ENCODE results near the gene TMEM120A.
"Not testable (repeated sequence)": the region's sequence is repeated elsewhere in the genome, so short reads cannot be mapped to it uniquely, and the experiment has no call there.

TMEM120A gene

GRCh38 chr7:76011442-76011861 lies 17.1 kb upstream of the TMEM120A start:
- H3K9me2 ChIP-seq (ENCODE audit: low read depth, low read length) = no peaks in the 10 kb centered on the region
- H3F3A ChIP-seq (ENCODE audit: insufficient read depth, low read length) = no peaks in the 10 kb centered on the region
- H3K27ac ChIP-seq (ENCODE audit: low read depth, low read length, poor library complexity, severe bottlenecking) = no peak overlapping the region
- peaks cover 14% of the 10 kb centered on the region for H3K36me3 ChIP-seq (ENCODE audit: insufficient read depth, low read length)
- H3K79me2 ChIP-seq (ENCODE audit: insufficient read depth, low read length) = no peaks in the 10 kb centered on the region
- H3K9ac ChIP-seq (ENCODE audit: low read length) = no peak overlapping the region
- TF ChIP-seq CTCF (IDR thresholded peaks at IDR 0.05; ENCODE audit: low read length) (no peak), EZH2 (IDR thresholded peaks at IDR 0.05; ENCODE audit: borderline replicate concordance, low read length) (no peak)
- H3K4me1 ChIP-seq (ENCODE audit: insufficient read depth, low read length, severe bottlenecking) = no peaks in the 10 kb centered on the region
- no peaks in the 10 kb centered on the region for H3K27me3 ChIP-seq (ENCODE audit: insufficient read depth, low read length)
- no peak overlapping the region for H3K4me2 ChIP-seq (ENCODE audit: low read length)
- no peak overlapping the region for H3K4me3 ChIP-seq (ENCODE audit: low read depth, low read length, poor library complexity, severe bottlenecking)
- no peaks in the 10 kb centered on the region for H3K9me3 ChIP-seq (ENCODE audit: low read length)
- no peak overlapping the region for H2AFZ ChIP-seq (ENCODE audit: low read length)
- H4K20me1 ChIP-seq (ENCODE audit: insufficient read depth, low read length) = no peaks in the 10 kb centered on the region

GRCh38 chr7:76009672-76010600 lies 15.5 kb upstream of the TMEM120A start:
- Histone ChIP-seq H2AFZ (ENCODE audit: low read length) (no peak overlapping the region), H3F3A (ENCODE audit: insufficient read depth, low read length) (no peaks in the 10 kb centered on the region), H3K4me1 (ENCODE audit: insufficient read depth, low read length, severe bottlenecking) (no peaks in the 10 kb centered on the region), H3K4me2 (ENCODE audit: low read length) (no peak overlapping the region), H4K20me1 (ENCODE audit: insufficient read depth, low read length) (no peaks in the 10 kb centered on the region), H3K36me3 (ENCODE audit: insufficient read depth, low read length) (peaks cover 16% of the 10 kb centered on the region; the same call in 1 of the 2 replicates), H3K4me3 (ENCODE audit: low read depth, low read length, poor library complexity, severe bottlenecking) (no peak overlapping the region), H3K9ac (ENCODE audit: low read length) (no peak overlapping the region), H3K27ac (ENCODE audit: low read depth, low read length, poor library complexity, severe bottlenecking) (no peak overlapping the region), H3K9me3 (ENCODE audit: low read length) (no peaks in the 10 kb centered on the region), H3K27me3 (ENCODE audit: insufficient read depth, low read length) (no peaks in the 10 kb centered on the region), H3K79me2 (ENCODE audit: insufficient read depth, low read length) (no peaks in the 10 kb centered on the region), H3K9me2 (ENCODE audit: low read depth, low read length) (no peaks in the 10 kb centered on the region)
- TF ChIP-seq CTCF (IDR thresholded peaks at IDR 0.05; ENCODE audit: low read length) = no peak
- TF ChIP-seq EZH2 (IDR thresholded peaks at IDR 0.05; ENCODE audit: borderline replicate concordance, low read length) = no peak

DNA sequence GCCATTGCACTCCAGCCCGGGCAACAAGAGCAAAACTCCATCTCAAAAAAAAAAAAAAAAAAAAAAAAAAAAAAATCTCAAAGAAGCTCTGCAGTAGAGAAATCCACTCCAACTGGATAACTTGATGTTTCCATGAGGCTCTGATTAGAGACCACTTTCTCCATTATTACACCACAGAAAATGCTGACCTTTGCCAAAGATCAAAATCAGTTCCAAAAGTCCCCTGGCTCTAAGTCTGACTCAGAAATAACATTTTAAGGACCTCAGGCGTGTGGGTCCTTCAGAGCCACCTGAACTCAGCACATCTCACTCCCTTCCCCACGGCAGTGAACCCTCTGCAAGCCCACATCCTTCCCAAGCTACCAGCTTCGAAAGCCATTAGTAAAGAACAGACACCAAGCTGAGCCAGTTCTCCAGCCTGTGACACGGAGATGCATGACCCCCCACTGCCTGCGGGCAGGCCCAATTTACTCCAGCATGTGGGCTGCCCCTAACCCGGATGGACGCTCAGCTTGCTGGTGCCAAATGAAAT lies 13.8 kb upstream of the TMEM120A start:
- H3K36me3 ChIP-seq (ENCODE audit: insufficient read depth, low read length) = peaks cover 20% of the 10 kb centered on the region
- H3K4me3 ChIP-seq (ENCODE audit: low read depth, low read length, poor library complexity, severe bottlenecking) = no peak overlapping the region
- TF ChIP-seq EZH2 (IDR thresholded peaks at IDR 0.05; ENCODE audit: borderline replicate concordance, low read length) (no peak), CTCF (IDR thresholded peaks at IDR 0.05; ENCODE audit: low read length) (no peak)

DNA sequence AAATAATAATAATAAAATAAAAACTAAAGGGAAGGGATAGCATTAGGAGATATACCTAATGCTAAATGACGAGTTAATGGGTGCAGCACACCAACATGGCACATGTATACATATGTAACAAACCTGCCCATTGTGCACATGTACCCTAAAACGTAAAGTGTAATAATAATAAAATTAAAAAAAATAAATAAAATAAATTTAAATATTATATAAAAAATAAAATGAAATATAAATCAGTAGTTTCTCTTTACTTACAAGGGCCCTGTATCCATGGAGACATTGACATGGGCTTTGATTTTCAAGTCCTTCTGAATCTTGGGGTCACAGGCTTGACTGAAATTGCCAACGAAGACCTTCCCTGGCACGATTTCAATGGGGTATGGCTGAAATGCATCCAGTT lies 10.6 kb upstream of the TMEM120A start:
- not testable (repeated sequence) for H3K9me3 ChIP-seq (ENCODE audit: low read length); H3K4me3 ChIP-seq (ENCODE audit: low read depth, low read length, poor library complexity, severe bottlenecking); H2AFZ ChIP-seq (ENCODE audit: low read length); H3K9ac ChIP-seq (ENCODE audit: low read length); H3F3A ChIP-seq (ENCODE audit: insufficient read depth, low read length); H3K4me1 ChIP-seq (ENCODE audit: insufficient read depth, low read length, severe bottlenecking); H3K27ac ChIP-seq (ENCODE audit: low read depth, low read length, poor library complexity, severe bottlenecking); H3K9me2 ChIP-seq (ENCODE audit: low read depth, low read length); H3K4me2 ChIP-seq (ENCODE audit: low read length); H3K79me2 ChIP-seq (ENCODE audit: insufficient read depth, low read length); H4K20me1 ChIP-seq (ENCODE audit: insufficient read depth, low read length); H3K27me3 ChIP-seq (ENCODE audit: insufficient read depth, low read length)
- H3K36me3 ChIP-seq (ENCODE audit: insufficient read depth, low read length) = peaks cover 31% of the 10 kb centered on the region

More for the DNA sequence above, 13.8 kb upstream of the TMEM120A start:
- Histone ChIP-seq H2AFZ (ENCODE audit: low read length) (no peak overlapping the region), H3F3A (ENCODE audit: insufficient read depth, low read length) (no peaks in the 10 kb centered on the region), H3K4me2 (ENCODE audit: low read length) (no peak overlapping the region), H3K27me3 (ENCODE audit: insufficient read depth, low read length) (no peaks in the 10 kb centered on the region), H4K20me1 (ENCODE audit: insufficient read depth, low read length) (no peaks in the 10 kb centered on the region), H3K9me2 (ENCODE audit: low read depth, low read length) (no peaks in the 10 kb centered on the region), H3K79me2 (ENCODE audit: insufficient read depth, low read length) (no peaks in the 10 kb centered on the region), H3K27ac (ENCODE audit: low read depth, low read length, poor library complexity, severe bottlenecking) (no peak overlapping the region), H3K4me1 (ENCODE audit: insufficient read depth, low read length, severe bottlenecking) (no peaks in the 10 kb centered on the region), H3K9ac (ENCODE audit: low read length) (no peak overlapping the region), H3K9me3 (ENCODE audit: low read length) (no peaks in the 10 kb centered on the region)

Measured in OCI-LY1 (cell line).